BE2C (cell line): ENCODE results near the gene OR2B6.

Source experiments
- DNase-seq: peaks from one replicate; pipeline ENCODE4 v3.0.0-alpha.2; 2020
- H3K27me3 ChIP-seq: fragments of 250-450 bp; sonication (Bioruptor Pico); 2 replicates; pipeline ENCODE4 v1.5.1; 2020; ENCODE audit warnings: mild to moderate bottlenecking
- H3K36me3 ChIP-seq: fragments of 250-450 bp; sonication (Bioruptor Pico); 2 replicates; pipeline ENCODE4 v1.5.1; 2020; ENCODE audit warnings: mild to moderate bottlenecking
- H3K4me1 ChIP-seq: fragments of 250-450 bp; sonication (Bioruptor Pico); 2 replicates; pipeline ENCODE4 v1.5.1; 2020
- H3K4me3 ChIP-seq: 2 replicates; pipeline ENCODE4 v1.5.1; 2011; ENCODE audit warnings: low read depth, low read length
- H3K9me3 ChIP-seq: fragments of 250-450 bp; sonication (Bioruptor Pico); 2 replicates; pipeline ENCODE4 v1.5.1; 2020
- CTCF ChIP-seq: IDR thresholded peaks from 2 replicates; pipeline ENCODE4 v1.5.1; 2012; ENCODE audit warnings: mild to moderate bottlenecking, low read depth, low read length

OR2B6 gene

GRCh38 chr6:27966044-27966443, 9.0 kb downstream of the OR2B6 start:
- TF ChIP-seq CTCF = no peak
- Histone ChIP-seq H3K4me1 (no peaks in the 10 kb centered on the region), H3K4me3 (no peak overlapping the region), H3K9me3 (no peaks in the 10 kb centered on the region), H3K27me3 (peaks cover 4% of the 10 kb centered on the region; the same call in 1 of the 2 replicates), H3K36me3 (no peaks in the 10 kb centered on the region)
- no peak for DNase-seq

GRCh38 chr6:27966816-27967426, 9.9 kb downstream of the OR2B6 start:
- no peak for TF ChIP-seq CTCF
- no peaks in the 10 kb centered on the region for H3K9me3 ChIP-seq
- DNase-seq = no peak
- peaks cover 4% of the 10 kb centered on the region; the same call in 1 of the 2 replicates for H3K27me3 ChIP-seq
- no peak overlapping the region for H3K4me3 ChIP-seq
- no peaks in the 10 kb centered on the region for H3K36me3 ChIP-seq
- no peaks in the 10 kb centered on the region for H3K4me1 ChIP-seq

- Histone ChIP-seq H3K9me3 (no peaks in the 10 kb centered on the region), H3K4me3 (no peak overlapping the region), H3K36me3 (no peaks in the 10 kb centered on the region), H3K27me3 (peaks cover 9% of the 10 kb centered on the region), H3K4me1 (no peaks in the 10 kb centered on the region)
- TF ChIP-seq CTCF = no peak
- DNase-seq = no peak
Observed at GRCh38 chr6:27970444-27970843, 13.4 kb downstream of the OR2B6 start.

GRCh38 chr6:27972750-27973149, 15.7 kb downstream of the OR2B6 start:
- no peaks in the 10 kb centered on the region for H3K36me3 ChIP-seq
- no peak for DNase-seq
- H3K9me3 ChIP-seq = no peaks in the 10 kb centered on the region
- peaks cover 14% of the 10 kb centered on the region for H3K27me3 ChIP-seq
- no peak for TF ChIP-seq CTCF
- no peaks in the 10 kb centered on the region for H3K4me1 ChIP-seq
- no peak overlapping the region for H3K4me3 ChIP-seq

- no peak for DNase-seq
- Histone ChIP-seq H3K27me3 (peaks cover 10% of the 10 kb centered on the region), H3K36me3 (no peaks in the 10 kb centered on the region), H3K9me3 (no peaks in the 10 kb centered on the region), H3K4me3 (no peak overlapping the region), H3K4me1 (no peaks in the 10 kb centered on the region)
- no peak for TF ChIP-seq CTCF
Observed at GRCh38 chr6:27977387-27977786, 20.3 kb downstream of the OR2B6 start.

GRCh38 chr6:27978705-27979104, 21.7 kb downstream of the OR2B6 start:
- no peak for TF ChIP-seq CTCF
- no peak for DNase-seq
- H3K4me1 ChIP-seq = no peaks in the 10 kb centered on the region

More at GRCh38 chr6:27978705-27979104, 21.7 kb downstream of the OR2B6 start:
- Histone ChIP-seq H3K36me3 (no peaks in the 10 kb centered on the region), H3K9me3 (no peaks in the 10 kb centered on the region), H3K27me3 (peaks cover 13% of the 10 kb centered on the region), H3K4me3 (no peak overlapping the region)
